ENCODE results near the gene CCDC137. TPM values are rescaled to one million over a fixed set of nuclear protein-coding genes. Genes with fewer than 3 reads are reported as not detected.

Gene CCDC137
- total and polyA plus RNA-seq, 2 of the 13 experiments (the other 11 are each of a cell fraction or from before 2014, with no cell fraction given), result 14.6 to 39.1 TPM

DNA sequence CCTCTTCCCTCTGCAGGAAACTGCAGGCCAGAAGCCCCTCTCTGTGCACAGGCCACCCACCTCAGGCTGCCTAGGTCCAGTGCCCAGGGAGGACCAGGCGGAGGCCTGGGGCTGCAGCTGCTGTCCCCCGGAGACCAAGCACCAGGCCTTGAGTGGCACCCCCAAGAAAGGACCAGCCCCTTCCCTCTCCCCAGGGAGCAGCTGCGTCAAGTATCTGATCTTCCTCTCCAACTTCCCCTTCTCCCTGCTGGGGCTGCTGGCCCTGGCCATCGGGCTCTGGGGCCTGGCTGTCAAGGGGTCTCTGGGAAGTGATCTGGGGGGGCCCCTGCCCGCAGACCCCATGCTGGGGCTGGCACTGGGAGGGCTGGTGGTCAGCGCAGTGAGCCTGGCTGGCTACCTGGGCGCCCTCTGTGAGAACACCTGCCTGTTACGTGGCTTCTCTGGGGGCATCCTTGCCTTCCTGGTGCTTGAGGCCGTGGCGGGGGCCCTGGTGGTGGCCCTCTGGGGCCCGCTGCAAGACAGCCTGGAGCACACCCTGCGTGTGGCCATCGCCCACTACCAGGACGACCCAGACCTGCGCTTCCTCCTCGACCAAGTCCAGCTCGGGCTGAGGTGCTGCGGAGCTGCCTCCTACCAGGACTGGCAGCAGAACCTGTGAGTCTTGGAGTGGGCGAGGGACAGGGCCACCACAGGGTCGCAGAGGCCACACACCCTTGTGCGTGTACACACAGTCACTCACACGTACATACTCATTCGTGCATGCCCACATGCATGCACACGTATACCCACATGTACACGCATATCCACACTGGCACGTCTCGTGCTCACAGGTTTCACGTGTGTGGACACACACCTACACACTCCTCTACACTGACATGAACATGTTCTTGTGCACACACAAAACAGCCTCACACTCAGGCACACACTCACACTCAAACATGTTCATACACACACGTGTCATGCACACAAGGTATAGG is 21.3 kb upstream of the CCDC137 start (continued):
- TF ChIP-seq ZNF781 (CRISPR knock-in tag; IDR thresholded peaks at IDR 0.05; ENCODE audit: borderline replicate concordance, not compliant biosample characterization) (no peak), ZNF296 (CRISPR knock-in tag; conservative IDR thresholded peaks at IDR 0.05) (no peak), FOXK2 (IDR thresholded peaks at IDR 0.05) (no peak), TBL1XR1 (IDR thresholded peaks at IDR 0.05; ENCODE audit: borderline replicate concordance, low read length, partially characterized antibody) (no peak)
- TF ChIP-seq, protein P1, sequence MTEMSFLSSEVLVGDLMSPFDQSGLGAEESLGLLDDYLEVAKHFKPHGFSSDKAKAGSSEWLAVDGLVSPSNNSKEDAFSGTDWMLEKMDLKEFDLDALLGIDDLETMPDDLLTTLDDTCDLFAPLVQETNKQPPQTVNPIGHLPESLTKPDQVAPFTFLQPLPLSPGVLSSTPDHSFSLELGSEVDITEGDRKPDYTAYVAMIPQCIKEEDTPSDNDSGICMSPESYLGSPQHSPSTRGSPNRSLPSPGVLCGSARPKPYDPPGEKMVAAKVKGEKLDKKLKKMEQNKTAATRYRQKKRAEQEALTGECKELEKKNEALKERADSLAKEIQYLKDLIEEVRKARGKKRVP (CRISPR knock-in tag; IDR thresholded peaks at IDR 0.05), result no peak
- TF ChIP-seq, protein P2, sequence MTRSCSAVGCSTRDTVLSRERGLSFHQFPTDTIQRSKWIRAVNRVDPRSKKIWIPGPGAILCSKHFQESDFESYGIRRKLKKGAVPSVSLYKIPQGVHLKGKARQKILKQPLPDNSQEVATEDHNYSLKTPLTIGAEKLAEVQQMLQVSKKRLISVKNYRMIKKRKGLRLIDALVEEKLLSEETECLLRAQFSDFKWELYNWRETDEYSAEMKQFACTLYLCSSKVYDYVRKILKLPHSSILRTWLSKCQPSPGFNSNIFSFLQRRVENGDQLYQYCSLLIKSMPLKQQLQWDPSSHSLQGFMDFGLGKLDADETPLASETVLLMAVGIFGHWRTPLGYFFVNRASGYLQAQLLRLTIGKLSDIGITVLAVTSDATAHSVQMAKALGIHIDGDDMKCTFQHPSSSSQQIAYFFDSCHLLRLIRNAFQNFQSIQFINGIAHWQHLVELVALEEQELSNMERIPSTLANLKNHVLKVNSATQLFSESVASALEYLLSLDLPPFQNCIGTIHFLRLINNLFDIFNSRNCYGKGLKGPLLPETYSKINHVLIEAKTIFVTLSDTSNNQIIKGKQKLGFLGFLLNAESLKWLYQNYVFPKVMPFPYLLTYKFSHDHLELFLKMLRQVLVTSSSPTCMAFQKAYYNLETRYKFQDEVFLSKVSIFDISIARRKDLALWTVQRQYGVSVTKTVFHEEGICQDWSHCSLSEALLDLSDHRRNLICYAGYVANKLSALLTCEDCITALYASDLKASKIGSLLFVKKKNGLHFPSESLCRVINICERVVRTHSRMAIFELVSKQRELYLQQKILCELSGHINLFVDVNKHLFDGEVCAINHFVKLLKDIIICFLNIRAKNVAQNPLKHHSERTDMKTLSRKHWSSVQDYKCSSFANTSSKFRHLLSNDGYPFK (CRISPR knock-in tag; IDR thresholded peaks at IDR 0.05; ENCODE audit: borderline replicate concordance), result no peak
